HepG2 (cell line): ENCODE data around the gene CTDP1. TPM values are rescaled to one million over a fixed set of nuclear protein-coding genes. Genes with fewer than 3 reads are reported as not detected.

ENCODE experiments used
- ATAC-seq: fragments of 200-7000 bp; cut with Tn5 transposase; 3 replicates; pipeline ENCODE4 v1.9.1; 2020; ENCODE audit warnings: mild to moderate bottlenecking, moderate library complexity
- BruUV-seq: library from RNA; stranded (reverse); fragments of 400-500 nt; replicated peaks from 2 replicates; lab custom pipeline; 2021; lab: Mats Ljungman, UMichigan
- CTCF ChIA-PET: fragments of 300-600 bp; formaldehyde crosslinking; extraction: SDS; loops from one replicate; lab custom pipeline; 2021; ENCODE audit warnings: low total read pairs, inconsistent platforms, low intra/inter-chr PET ratio; lab: Yijun Ruan, JAX
- POLR2A ChIA-PET: fragments of 350-600 bp; sonication (Branson Sonifier 250); formaldehyde crosslinking; loops from one replicate; lab custom pipeline; 2020; ENCODE audit warnings: antibody characterized with exemption, inconsistent platforms; lab: Yijun Ruan, JAX
- DNase-seq: peaks from one replicate; pipeline ENCODE4 v3.0.0-alpha.2; 2015; ENCODE audit warnings: low spot score
- FAIRE-seq: peaks from 3 replicates; lab custom pipeline; 2011; peaks lifted over from hg19 to GRCh38; lab: Jason Lieb, UNC
- H2AFZ ChIP-seq: one replicate; pipeline ENCODE4 v1.6.1; 2011; ENCODE audit warnings: low read length, inconsistent platforms
- H3K27ac ChIP-seq: fragments of 300-600 bp; 3 replicates; pipeline ENCODE4 v1.8.0; 2011; ENCODE audit warnings: mixed run types, mild to moderate bottlenecking, mixed read lengths, low read length, inconsistent platforms; ENCODE audit not compliant: insufficient read depth; ENCODE audit errors: extremely low read length
- H3K27me3 ChIP-seq, 2 experiments: fragments of 200-600 bp in 1 of 2; 2 replicates in 1 of 2; 3 replicates in 1 of 2; pipeline versions ENCODE4 v1.6.0 to v1.8.0; 2011; ENCODE audit warnings: low read length in 2 of 2, mild to moderate bottlenecking in 2 of 2, moderate library complexity in 2 of 2, inconsistent platforms in 1 of 2; ENCODE audit not compliant: insufficient read depth in 2 of 2, control insufficient read depth in 1 of 2
- H3K36me3 ChIP-seq, 2 experiments: fragments of 200-600 bp in 1 of 2; replicated peaks in 1 of 2; 2 replicates in 1 of 2; 3 replicates in 1 of 2; pipeline versions ENCODE4 v1.5.1 to v1.8.0; 2011; ENCODE audit warnings: low read length in 2 of 2, inconsistent platforms in 1 of 2; ENCODE audit not compliant: insufficient read depth in 2 of 2, control insufficient read depth in 1 of 2
- H3K4me1 ChIP-seq: 2 replicates; pipeline ENCODE4 v1.5.1; 2012; ENCODE audit warnings: low read length, inconsistent platforms; ENCODE audit not compliant: insufficient read depth
- H3K4me2 ChIP-seq: 2 replicates; pipeline ENCODE4 v1.6.0; 2011; ENCODE audit warnings: low read depth, low read length, inconsistent platforms
- H3K4me3 ChIP-seq, 3 experiments: fragments of 200-600 bp in 1 of 3; sonication (generic), shearing (Covaris generic) in 1 of 3; replicated peaks in 1 of 3; 2 replicates each; pipeline ENCODE4 v1.5.1; 2011 to 2016; ENCODE audit warnings: low read length in 3 of 3, inconsistent platforms in 2 of 3, low read depth in 2 of 3, mild to moderate bottlenecking in 2 of 3, control low read depth in 1 of 3, mixed read lengths in 1 of 3; ENCODE audit not compliant: insufficient read depth in 1 of 3
- H3K79me2 ChIP-seq: one replicate; pipeline ENCODE4 v1.6.1; 2011; ENCODE audit warnings: low read length, inconsistent platforms; ENCODE audit not compliant: insufficient read depth
- H3K9ac ChIP-seq: 2 replicates; pipeline ENCODE4 v1.6.0; 2011; ENCODE audit warnings: mild to moderate bottlenecking, low read depth, low read length, inconsistent platforms; ENCODE audit not compliant: insufficient read depth
- H3K9me3 ChIP-seq: 2 replicates; pipeline ENCODE4 v1.5.1; 2012; ENCODE audit warnings: mild to moderate bottlenecking, low read length
- H4K20me1 ChIP-seq: 2 replicates; pipeline ENCODE4 v1.6.0; 2011; ENCODE audit warnings: inconsistent platforms, mild to moderate bottlenecking, low read length, moderate library complexity; ENCODE audit not compliant: insufficient read depth
- ARNT2 ChIP-seq: sonication (generic); formaldehyde crosslinking; IDR thresholded peaks from 2 replicates; pipeline ENCODE4 v1.8.0; 2022; ENCODE audit warnings: mild to moderate bottlenecking, low read depth, missing genetic modification reagents, moderate library complexity
- KLF12 ChIP-seq: sonication (generic); formaldehyde crosslinking; IDR thresholded peaks from 2 replicates; pipeline ENCODE4 v1.4.0; 2020; ENCODE audit warnings: missing genetic modification reagents, borderline replicate concordance
- MTF1 ChIP-seq: sonication (generic); formaldehyde crosslinking; IDR thresholded peaks from 2 replicates; pipeline ENCODE4 v1.5.0; 2020; ENCODE audit warnings: missing genetic modification reagents
- PPARG ChIP-seq: conservative IDR thresholded peaks from 2 replicates; pipeline ENCODE4 v1.6.1; 2016; ENCODE audit warnings: missing biosample characterization, missing genetic modification reagents
- ZBTB2 ChIP-seq: sonication (generic); formaldehyde crosslinking; IDR thresholded peaks from 2 replicates; pipeline ENCODE4 v1.8.0; 2022; ENCODE audit warnings: low read depth, missing genetic modification reagents
- ZBTB33 ChIP-seq: sonication (generic); formaldehyde crosslinking; IDR thresholded peaks from 2 replicates; pipeline ENCODE4 v1.4.0; 2020; ENCODE audit warnings: missing genetic modification reagents
- ZBTB38 ChIP-seq: sonication (generic); formaldehyde crosslinking; IDR thresholded peaks from 2 replicates; pipeline ENCODE4 v1.5.1; 2020; ENCODE audit warnings: mild to moderate bottlenecking, missing genetic modification reagents
- ZNF614 ChIP-seq: IDR thresholded peaks from 2 replicates; pipeline ENCODE4 v1.6.1; 2018; ENCODE audit warnings: missing biosample characterization, missing genetic modification reagents, inconsistent platforms, borderline replicate concordance
- WGBS: methylation state at CpG from one replicate; pipeline ENCODE4 v1.1.6; 2017; ENCODE audit warnings: low lambda C conversion rate; 5-methylcytosine and 5-hydroxymethylcytosine counted together
- in situ Hi-C: cut with HindIII; loops from 2 replicates; pipeline ENCODE4 v1.10.0; 2017; ENCODE audit warnings: low pct_unique_long_range_greater_than_20kb; ENCODE audit not compliant: extremely low pct_ligation_motif_present
- intact Hi-C: fragments of 100-400 bp; cut with micrococcal nuclease; formaldehyde crosslinking; loops from one replicate; pipeline ENCODE4 v1.10.0; 2022; ENCODE audit not compliant: unreplicated experiment
- polyA plus RNA-seq, 8 experiments: library from polyadenylated mRNA; depleted of rRNA in 3 of 8; stranded (reverse) in 7 of 8; unstranded in 1 of 8; fragments of >200 nt; fragmentation: Illumina TruSeq in 4 of 8; extraction: Trizol in 4 of 8; gene quantifications; 2 replicates each; pipeline versions ENCODE4 v1.2.1 to v1.2.3, GENCODE V29; 2011 to 2016; ENCODE audit warnings: low read depth in 4 of 8, missing spikeins in 1 of 8, mixed read lengths in 1 of 8; ENCODE audit not compliant: insufficient read depth in 1 of 8
- total RNA-seq, 5 experiments: library from RNA; depleted of rRNA; stranded (reverse); fragments of >200 nt; fragmentation: Illumina TruSeq; extraction: Trizol; gene quantifications; 2 replicates each; pipeline ENCODE4 v1.2.3, GENCODE V29; 2016; ENCODE audit warnings: low read depth in 1 of 5
- TF ChIP-seq, protein P1 (sequence below): sonication (generic); formaldehyde crosslinking; IDR thresholded peaks from 2 replicates; pipeline ENCODE4 v1.5.1; 2020; ENCODE audit warnings: missing genetic modification reagents, mild to moderate bottlenecking, borderline replicate concordance
- TF ChIP-seq, protein P2 (sequence below), 2 experiments: sonication (generic) in 1 of 2; formaldehyde crosslinking in 1 of 2; IDR thresholded peaks; 2 replicates each; pipeline versions ENCODE4 v1.4.0 to v1.6.1; 2016 to 2020; ENCODE audit warnings: borderline replicate concordance in 1 of 2, low read depth in 1 of 2, mild to moderate bottlenecking in 1 of 2, missing genetic modification reagents in 1 of 2

CTDP1 gene
- total and polyA plus RNA-seq, 2 of the 13 experiments (the other 11 are each of a cell fraction or from before 2014, with no cell fraction given) = 6.9 to 11.0 TPM

GRCh38 chr18:79794846-79795245 lies 115.2 kb downstream of the CTDP1 start:
- peaks cover 57% of the 10 kb centered on the region for H3K4me1 ChIP-seq
- no peak for TF ChIP-seq PPARG (CRISPR knock-in tag)
- no peak for TF ChIP-seq ZBTB2 (CRISPR knock-in tag)
- TF ChIP-seq ARNT2 (CRISPR knock-in tag) = no peak
- no peak for TF ChIP-seq MTF1
- TF ChIP-seq, protein P1, sequence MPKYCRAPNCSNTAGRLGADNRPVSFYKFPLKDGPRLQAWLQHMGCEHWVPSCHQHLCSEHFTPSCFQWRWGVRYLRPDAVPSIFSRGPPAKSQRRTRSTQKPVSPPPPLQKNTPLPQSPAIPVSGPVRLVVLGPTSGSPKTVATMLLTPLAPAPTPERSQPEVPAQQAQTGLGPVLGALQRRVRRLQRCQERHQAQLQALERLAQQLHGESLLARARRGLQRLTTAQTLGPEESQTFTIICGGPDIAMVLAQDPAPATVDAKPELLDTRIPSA (CRISPR knock-in tag) = no peak
- no peak for TF ChIP-seq KLF12 (CRISPR knock-in tag)
- TF ChIP-seq, protein P2, sequence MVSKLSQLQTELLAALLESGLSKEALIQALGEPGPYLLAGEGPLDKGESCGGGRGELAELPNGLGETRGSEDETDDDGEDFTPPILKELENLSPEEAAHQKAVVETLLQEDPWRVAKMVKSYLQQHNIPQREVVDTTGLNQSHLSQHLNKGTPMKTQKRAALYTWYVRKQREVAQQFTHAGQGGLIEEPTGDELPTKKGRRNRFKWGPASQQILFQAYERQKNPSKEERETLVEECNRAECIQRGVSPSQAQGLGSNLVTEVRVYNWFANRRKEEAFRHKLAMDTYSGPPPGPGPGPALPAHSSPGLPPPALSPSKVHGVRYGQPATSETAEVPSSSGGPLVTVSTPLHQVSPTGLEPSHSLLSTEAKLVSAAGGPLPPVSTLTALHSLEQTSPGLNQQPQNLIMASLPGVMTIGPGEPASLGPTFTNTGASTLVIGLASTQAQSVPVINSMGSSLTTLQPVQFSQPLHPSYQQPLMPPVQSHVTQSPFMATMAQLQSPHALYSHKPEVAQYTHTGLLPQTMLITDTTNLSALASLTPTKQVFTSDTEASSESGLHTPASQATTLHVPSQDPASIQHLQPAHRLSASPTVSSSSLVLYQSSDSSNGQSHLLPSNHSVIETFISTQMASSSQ (IDR thresholded peaks at IDR 0.05; ENCODE audit: low read depth) = no peak
- TF ChIP-seq, protein P2 (CRISPR knock-in tag; IDR thresholded peaks at IDR 0.05; ENCODE audit: borderline replicate concordance) = no peak
- peak; percentile 61; the same call in 1 of the 2 replicates for TF ChIP-seq ZBTB33 (CRISPR knock-in tag)
- no peak for TF ChIP-seq ZNF614 (CRISPR knock-in tag)
- TF ChIP-seq ZBTB38 (CRISPR knock-in tag) = 0 out of 2 replicates have a peak, but pooled peaks have one; percentile 35
- H2AFZ ChIP-seq = no peak overlapping the region
- ATAC-seq (no peak), DNase-seq (no peak), FAIRE-seq (no peak)
- POLR2A ChIA-PET = no interaction called here
- H3K27me3 ChIP-seq = peaks cover 2 to 40% of the 10 kb centered on the region in 2 experiments
- WGBS = 88% methylated on average over 17 of the region's 17 CpGs
- no peaks in the 10 kb centered on the region for H3K79me2 ChIP-seq
- in situ Hi-C loops = no loop called here
- H3K36me3 ChIP-seq = no peaks in the 10 kb centered on the region
- H3K9ac ChIP-seq = no peak overlapping the region
- intact Hi-C loops = no loop called here
- BruUV-seq = no TSS peak
- H3K9me3 ChIP-seq = no peaks in the 10 kb centered on the region
- H3K27ac ChIP-seq = no peak overlapping the region
- H3K4me2 ChIP-seq = no peak overlapping the region
- H3K4me3 ChIP-seq = no peak overlapping the region
- CTCF ChIA-PET = no interaction called here
- H4K20me1 ChIP-seq = no peaks in the 10 kb centered on the region
